CMK (cell line): ENCODE data around the gene FLCN.
"Not testable (repeated sequence)": the region's sequence is repeated elsewhere in the genome, so short reads cannot be mapped to it uniquely, and the experiment has no call there.

Experiments
- DNase-seq: peaks from one replicate; pipeline ENCODE4 v3.0.0-alpha.2; 2010; ENCODE audit warnings: low read depth

The FLCN gene

GRCh38 chr17:17184985-17185757, 51.8 kb downstream of the FLCN start:
- not testable (repeated sequence) for DNase-seq

GRCh38 chr17:17183744-17184143, 53.2 kb downstream of the FLCN start:
- DNase-seq, result no peak

GRCh38 chr17:17182598-17183136, 54.3 kb downstream of the FLCN start:
- no peak for DNase-seq

- no peak for DNase-seq
Observed at GRCh38 chr17:17181666-17182597, 55.0 kb downstream of the FLCN start.

GRCh38 chr17:17180741-17181525, 56.0 kb downstream of the FLCN start:
- DNase-seq, result no peak

GRCh38 chr17:17180141-17180603, 56.8 kb downstream of the FLCN start:
- DNase-seq, result no peak

GRCh38 chr17:17179371-17179827, 57.6 kb downstream of the FLCN start:
- no peak for DNase-seq

- DNase-seq, result no peak
Observed at GRCh38 chr17:17177176-17177575, 59.8 kb downstream of the FLCN start.

GRCh38 chr17:17176341-17176740, 60.6 kb downstream of the FLCN start:
- no peak for DNase-seq

GRCh38 chr17:17175917-17176316, 61.1 kb downstream of the FLCN start:
- DNase-seq, result no peak

GRCh38 chr17:17175340-17175739, 61.6 kb downstream of the FLCN start:
- DNase-seq, result no peak

GRCh38 chr17:17173921-17174320, 63.0 kb downstream of the FLCN start:
- no peak for DNase-seq

GRCh38 chr17:17172990-17173389, 64.0 kb downstream of the FLCN start:
- no peak for DNase-seq

GRCh38 chr17:17172001-17172939, 64.7 kb downstream of the FLCN start:
- peak; percentile 26 for DNase-seq

GRCh38 chr17:17171186-17171585, 65.8 kb downstream of the FLCN start:
- DNase-seq, result no peak

- DNase-seq, result no peak
Observed at GRCh38 chr17:17170346-17170985, 66.5 kb downstream of the FLCN start.

GRCh38 chr17:17169396-17169795, 67.6 kb downstream of the FLCN start:
- no peak for DNase-seq

GRCh38 chr17:17168401-17168800, 68.6 kb downstream of the FLCN start:
- no peak for DNase-seq

GRCh38 chr17:17167986-17168385, 69.0 kb downstream of the FLCN start:
- no peak for DNase-seq

GRCh38 chr17:17167356-17167755, 69.6 kb downstream of the FLCN start:
- DNase-seq, result no peak
